ENCODE measurements around the gene SLC25A36. TPM values are rescaled to one million over a fixed set of nuclear protein-coding genes. Genes with fewer than 3 reads are reported as not detected.

SLC25A36 gene
- total and polyA plus RNA-seq, 2 experiments from 2014 or later, result 38.4 to 118 TPM

DNA sequence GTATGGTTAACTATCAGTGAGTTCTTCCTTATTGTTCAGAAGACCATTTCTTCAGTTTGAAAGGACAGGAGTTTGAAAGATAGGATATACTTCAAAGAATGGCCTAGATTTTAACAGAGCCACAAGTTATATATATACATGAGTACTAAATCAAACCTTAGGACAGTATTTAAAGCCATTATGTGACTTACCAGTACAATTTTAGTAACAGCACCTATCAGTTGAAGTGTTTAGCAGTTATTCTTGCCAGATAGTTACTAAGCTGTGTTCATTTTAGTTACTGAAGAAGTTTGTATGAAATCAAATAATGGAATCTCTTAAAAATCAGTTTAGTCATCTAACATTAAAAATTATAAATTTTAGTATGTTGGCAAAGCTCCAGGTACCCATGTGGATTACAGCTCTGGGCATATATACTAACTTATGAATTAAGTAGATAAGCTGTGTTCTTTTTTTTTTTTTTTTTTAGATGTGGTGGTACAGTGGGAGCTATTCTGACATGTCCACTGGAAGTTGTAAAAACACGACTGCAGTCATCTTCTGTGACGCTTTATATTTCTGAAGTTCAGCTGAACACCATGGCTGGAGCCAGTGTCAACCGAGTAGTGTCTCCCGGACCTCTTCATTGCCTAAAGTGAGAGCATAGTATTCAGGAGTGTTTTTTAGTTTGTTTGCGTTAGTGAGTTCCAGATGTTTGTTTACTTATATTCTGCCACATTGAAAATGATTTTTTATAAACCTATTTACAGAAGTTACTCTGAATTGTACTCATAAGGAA lies 14.6 kb downstream of the SLC25A36 start:
- Histone ChIP-seq H4K20me1 (ENCODE audit: insufficient read depth, poor library complexity, severe bottlenecking) (peaks cover 39% of the 10 kb centered on the region), H3K4me2 (peak overlapping the region; percentile 18), H3K4me3 (no peak overlapping the region), H3K9me3 (ENCODE audit: low read depth) (no peaks in the 10 kb centered on the region), H3K4me1 (ENCODE audit: insufficient read depth) (peaks cover 13% of the 10 kb centered on the region), H3K27ac (no peak overlapping the region), H2AFZ (no peak overlapping the region), H3K36me3 (replicated peaks; ENCODE audit: insufficient read depth, low read depth) (no peaks in the 10 kb centered on the region), H3K27me3 (no peaks in the 10 kb centered on the region), H3K9me2 (replicated peaks; ENCODE audit: insufficient read depth) (no peaks in the 10 kb centered on the region), H3K79me2 (peaks cover 92% of the 10 kb centered on the region)
- no peak for TF ChIP-seq EZH2phosphoT487 (IDR thresholded peaks at IDR 0.05; ENCODE audit: low read depth, severe bottlenecking, unreplicated experiment)
- TF ChIP-seq, protein P1, sequence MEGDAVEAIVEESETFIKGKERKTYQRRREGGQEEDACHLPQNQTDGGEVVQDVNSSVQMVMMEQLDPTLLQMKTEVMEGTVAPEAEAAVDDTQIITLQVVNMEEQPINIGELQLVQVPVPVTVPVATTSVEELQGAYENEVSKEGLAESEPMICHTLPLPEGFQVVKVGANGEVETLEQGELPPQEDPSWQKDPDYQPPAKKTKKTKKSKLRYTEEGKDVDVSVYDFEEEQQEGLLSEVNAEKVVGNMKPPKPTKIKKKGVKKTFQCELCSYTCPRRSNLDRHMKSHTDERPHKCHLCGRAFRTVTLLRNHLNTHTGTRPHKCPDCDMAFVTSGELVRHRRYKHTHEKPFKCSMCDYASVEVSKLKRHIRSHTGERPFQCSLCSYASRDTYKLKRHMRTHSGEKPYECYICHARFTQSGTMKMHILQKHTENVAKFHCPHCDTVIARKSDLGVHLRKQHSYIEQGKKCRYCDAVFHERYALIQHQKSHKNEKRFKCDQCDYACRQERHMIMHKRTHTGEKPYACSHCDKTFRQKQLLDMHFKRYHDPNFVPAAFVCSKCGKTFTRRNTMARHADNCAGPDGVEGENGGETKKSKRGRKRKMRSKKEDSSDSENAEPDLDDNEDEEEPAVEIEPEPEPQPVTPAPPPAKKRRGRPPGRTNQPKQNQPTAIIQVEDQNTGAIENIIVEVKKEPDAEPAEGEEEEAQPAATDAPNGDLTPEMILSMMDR (IDR thresholded peaks at IDR 0.05; ENCODE audit: poor library complexity), result no peak
- no peak for TF ChIP-seq EZH2 (IDR thresholded peaks at IDR 0.05; ENCODE audit: borderline replicate concordance)
- no peak for DNase-seq (ENCODE audit: low spot score)
- WGBS (ENCODE audit: low lambda C conversion rate, missing lambda C conversion rate), result 72% methylated on average over 5 of the region's 5 CpGs

DNA sequence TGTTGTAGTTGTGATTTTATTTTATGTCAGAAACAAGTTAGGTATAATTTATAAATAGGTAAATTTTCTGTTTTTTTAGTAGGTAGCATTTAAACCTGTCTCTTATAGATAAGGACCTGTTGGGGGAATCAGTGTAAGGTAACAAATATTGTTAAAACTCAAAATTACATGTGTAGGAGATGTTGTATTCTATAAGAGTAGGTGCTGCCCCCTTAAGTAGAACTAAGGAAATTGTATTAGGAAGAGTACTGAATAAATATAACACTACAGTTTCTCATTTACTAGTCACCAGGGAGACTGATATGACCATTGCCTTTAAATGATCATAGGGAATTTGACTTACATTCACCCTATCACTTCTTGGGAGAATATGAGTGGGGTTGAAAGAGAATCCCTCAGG lies 31.2 kb downstream of the SLC25A36 start:
- no peaks in the 10 kb centered on the region for H3K27me3 ChIP-seq
- H3K4me3 ChIP-seq, result no peak overlapping the region
- TF ChIP-seq, protein P1 (IDR thresholded peaks at IDR 0.05; ENCODE audit: poor library complexity), result peak; percentile 50
- TF ChIP-seq EZH2 (IDR thresholded peaks at IDR 0.05; ENCODE audit: borderline replicate concordance), result no peak
- H3K36me3 ChIP-seq (replicated peaks; ENCODE audit: insufficient read depth, low read depth), result no peaks in the 10 kb centered on the region
- H3K27ac ChIP-seq, result no peak overlapping the region
- DNase-seq (ENCODE audit: low spot score), result no peak
- H3K79me2 ChIP-seq, result no peaks in the 10 kb centered on the region
- H3K4me1 ChIP-seq (ENCODE audit: insufficient read depth), result no peaks in the 10 kb centered on the region
- no peak overlapping the region for H3K4me2 ChIP-seq
- H2AFZ ChIP-seq, result no peak overlapping the region
- no peaks in the 10 kb centered on the region for H4K20me1 ChIP-seq (ENCODE audit: insufficient read depth, poor library complexity, severe bottlenecking)
- no peaks in the 10 kb centered on the region for H3K9me2 ChIP-seq (replicated peaks; ENCODE audit: insufficient read depth)
- H3K9me3 ChIP-seq (ENCODE audit: low read depth), result no peaks in the 10 kb centered on the region

DNA sequence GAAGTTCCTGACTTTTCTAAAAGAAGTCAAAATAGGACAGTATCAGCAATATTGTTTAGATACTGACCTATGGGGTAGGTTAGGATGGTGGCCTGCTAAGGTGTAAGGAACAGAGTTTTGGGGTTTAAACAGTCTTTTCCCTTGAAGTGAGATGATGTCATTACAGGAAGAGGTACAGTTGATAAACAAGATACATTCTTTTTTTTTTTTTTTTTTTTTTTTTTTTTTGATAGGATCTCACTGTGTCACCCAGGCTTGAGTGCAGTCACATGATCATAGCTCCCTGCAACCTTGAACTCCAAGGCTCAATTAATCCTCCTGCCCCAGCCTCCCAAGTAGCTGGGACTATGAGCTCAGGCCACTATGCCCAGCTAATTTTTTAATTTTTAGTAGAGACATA lies 33.3 kb downstream of the SLC25A36 start:
- Histone ChIP-seq H3K4me1 (ENCODE audit: insufficient read depth) (no peaks in the 10 kb centered on the region), H3K27me3 (no peaks in the 10 kb centered on the region), H3K9me3 (ENCODE audit: low read depth) (no peaks in the 10 kb centered on the region), H4K20me1 (ENCODE audit: insufficient read depth, poor library complexity, severe bottlenecking) (no peaks in the 10 kb centered on the region), H3K4me2 (no peak overlapping the region), H3K36me3 (replicated peaks; ENCODE audit: insufficient read depth, low read depth) (no peaks in the 10 kb centered on the region), H3K9me2 (replicated peaks; ENCODE audit: insufficient read depth) (no peaks in the 10 kb centered on the region), H3K79me2 (no peaks in the 10 kb centered on the region), H3K27ac (no peak overlapping the region), H3K4me3 (no peak overlapping the region), H2AFZ (no peak overlapping the region)
- DNase-seq (ENCODE audit: low spot score), result no peak
- TF ChIP-seq EZH2phosphoT487 (IDR thresholded peaks at IDR 0.05; ENCODE audit: low read depth, severe bottlenecking, unreplicated experiment), result no peak
- TF ChIP-seq, protein P1 (IDR thresholded peaks at IDR 0.05; ENCODE audit: poor library complexity), result no peak
- TF ChIP-seq EZH2 (IDR thresholded peaks at IDR 0.05; ENCODE audit: borderline replicate concordance), result no peak
